ENCODE measurements around the gene ZNF132.

The ZNF132 gene

GRCh38 chr19:58466760-58467589 lies 27.0 kb upstream of the ZNF132 start, which contains the start of gene ZNF324:
ZNF324 (plus strand) TSS chr19:58467080; CDS start chr19:58469186, 2,106 bp downstream.
- peak; percentile 69 for DNase-seq (ENCODE audit: low read depth)
- peak within 1 kb of the TSS; percentile 69 for H3K4me3 ChIP-seq (ENCODE audit: control insufficient read depth, low read depth, low read length)
- TF ChIP-seq, protein P1, sequence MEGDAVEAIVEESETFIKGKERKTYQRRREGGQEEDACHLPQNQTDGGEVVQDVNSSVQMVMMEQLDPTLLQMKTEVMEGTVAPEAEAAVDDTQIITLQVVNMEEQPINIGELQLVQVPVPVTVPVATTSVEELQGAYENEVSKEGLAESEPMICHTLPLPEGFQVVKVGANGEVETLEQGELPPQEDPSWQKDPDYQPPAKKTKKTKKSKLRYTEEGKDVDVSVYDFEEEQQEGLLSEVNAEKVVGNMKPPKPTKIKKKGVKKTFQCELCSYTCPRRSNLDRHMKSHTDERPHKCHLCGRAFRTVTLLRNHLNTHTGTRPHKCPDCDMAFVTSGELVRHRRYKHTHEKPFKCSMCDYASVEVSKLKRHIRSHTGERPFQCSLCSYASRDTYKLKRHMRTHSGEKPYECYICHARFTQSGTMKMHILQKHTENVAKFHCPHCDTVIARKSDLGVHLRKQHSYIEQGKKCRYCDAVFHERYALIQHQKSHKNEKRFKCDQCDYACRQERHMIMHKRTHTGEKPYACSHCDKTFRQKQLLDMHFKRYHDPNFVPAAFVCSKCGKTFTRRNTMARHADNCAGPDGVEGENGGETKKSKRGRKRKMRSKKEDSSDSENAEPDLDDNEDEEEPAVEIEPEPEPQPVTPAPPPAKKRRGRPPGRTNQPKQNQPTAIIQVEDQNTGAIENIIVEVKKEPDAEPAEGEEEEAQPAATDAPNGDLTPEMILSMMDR (IDR thresholded peaks at IDR 0.05; ENCODE audit: control insufficient read depth, insufficient read depth, low read depth, low read length, missing control alignments) = no peak

GRCh38 chr19:58466089-58466759 lies 26.3 kb upstream of the ZNF132 start:
- TF ChIP-seq, protein P1 (IDR thresholded peaks at IDR 0.05; ENCODE audit: control insufficient read depth, insufficient read depth, low read depth, low read length, missing control alignments) = no peak
- DNase-seq (ENCODE audit: low read depth) = no peak

DNA sequence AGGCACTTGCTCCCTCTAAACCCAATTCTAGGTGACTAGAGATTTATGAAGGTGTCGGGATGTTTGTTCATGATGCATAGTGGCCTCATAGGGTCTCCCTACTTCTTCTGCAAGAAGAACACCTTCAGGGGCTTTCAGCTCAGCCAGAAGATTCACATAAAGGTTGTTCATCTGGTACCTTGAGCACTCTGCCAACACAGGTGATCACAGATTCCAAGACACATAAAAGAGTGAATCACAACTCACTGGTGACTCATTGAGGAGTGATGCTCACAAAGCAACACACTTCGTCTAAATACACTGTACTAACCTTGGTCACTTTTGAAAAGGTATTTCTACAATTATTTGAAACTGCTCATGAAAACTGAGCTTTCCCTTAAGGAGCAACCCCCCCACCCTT lies 20.1 kb upstream of the ZNF132 start:
- DNase-seq (ENCODE audit: low read depth) = no peak
- TF ChIP-seq, protein P1 (IDR thresholded peaks at IDR 0.05; ENCODE audit: control insufficient read depth, insufficient read depth, low read depth, low read length, missing control alignments) = no peak
- H3K4me3 ChIP-seq (ENCODE audit: control insufficient read depth, low read depth, low read length) = no peak overlapping the region

More at GRCh38 chr19:58466089-58466759, 26.3 kb upstream of the ZNF132 start:
- peak overlapping the region; percentile 69 for H3K4me3 ChIP-seq (ENCODE audit: control insufficient read depth, low read depth, low read length)

GRCh38 chr19:58456111-58456510 lies 16.2 kb upstream of the ZNF132 start:
- no peak for DNase-seq (ENCODE audit: low read depth)
- H3K4me3 ChIP-seq (ENCODE audit: control insufficient read depth, low read depth, low read length) = no peak overlapping the region
- TF ChIP-seq, protein P1 (IDR thresholded peaks at IDR 0.05; ENCODE audit: control insufficient read depth, insufficient read depth, low read depth, low read length, missing control alignments) = no peak

DNA sequence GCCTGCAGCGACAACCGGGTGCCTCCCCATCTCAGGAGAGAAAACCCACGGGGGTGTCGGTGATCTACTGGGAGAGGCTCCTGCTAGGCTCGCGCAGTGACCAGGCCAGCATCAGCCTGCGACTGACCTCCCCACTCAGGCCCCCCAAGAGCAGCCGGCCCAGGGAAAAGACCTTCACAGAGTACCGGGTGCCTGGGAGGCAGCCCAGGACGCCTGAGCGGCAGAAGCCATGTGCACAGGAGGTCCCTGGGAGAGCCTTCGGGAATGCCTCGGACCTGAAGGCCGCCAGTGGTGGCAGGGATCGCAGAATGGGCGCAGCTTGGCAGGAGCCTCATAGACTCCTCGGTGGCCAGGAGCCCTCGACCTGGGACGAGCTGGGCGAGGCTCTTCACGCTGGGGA lies 15.4 kb upstream of the ZNF132 start:
- no peak for DNase-seq (ENCODE audit: low read depth)
- TF ChIP-seq, protein P1 (IDR thresholded peaks at IDR 0.05; ENCODE audit: control insufficient read depth, insufficient read depth, low read depth, low read length, missing control alignments) = no peak
- H3K4me3 ChIP-seq (ENCODE audit: control insufficient read depth, low read depth, low read length) = no peak overlapping the region

- no peak overlapping the region for H3K4me3 ChIP-seq (ENCODE audit: control insufficient read depth, low read depth, low read length)
- no peak for DNase-seq (ENCODE audit: low read depth)
- TF ChIP-seq, protein P1 (IDR thresholded peaks at IDR 0.05; ENCODE audit: control insufficient read depth, insufficient read depth, low read depth, low read length, missing control alignments) = no peak
These were observed 13.8 kb upstream of the ZNF132 start for GRCh38 chr19:58453743-58454142.
